Activated gamma-delta T cell (primary cell): ENCODE measurements around the gene NAA30.
A peak's percentile ranks its signal among the peaks of the same experiment; 100 is the strongest.
"Not testable (repeated sequence)": the region's sequence is repeated elsewhere in the genome, so short reads cannot be mapped to it uniquely, and the experiment has no call there.

ENCODE experiments used
- DNase-seq: peaks from one replicate; lab custom pipeline; 2025; lab: John Stamatoyannopoulos, UW
- total RNA-seq, 2 donors: gene quantifications; one replicate each; lab custom pipeline; 2026; lab: John Stamatoyannopoulos, UW

The NAA30 gene
- 50.3 to 58.9 reads per million in 2 donors for total RNA-seq

DNA sequence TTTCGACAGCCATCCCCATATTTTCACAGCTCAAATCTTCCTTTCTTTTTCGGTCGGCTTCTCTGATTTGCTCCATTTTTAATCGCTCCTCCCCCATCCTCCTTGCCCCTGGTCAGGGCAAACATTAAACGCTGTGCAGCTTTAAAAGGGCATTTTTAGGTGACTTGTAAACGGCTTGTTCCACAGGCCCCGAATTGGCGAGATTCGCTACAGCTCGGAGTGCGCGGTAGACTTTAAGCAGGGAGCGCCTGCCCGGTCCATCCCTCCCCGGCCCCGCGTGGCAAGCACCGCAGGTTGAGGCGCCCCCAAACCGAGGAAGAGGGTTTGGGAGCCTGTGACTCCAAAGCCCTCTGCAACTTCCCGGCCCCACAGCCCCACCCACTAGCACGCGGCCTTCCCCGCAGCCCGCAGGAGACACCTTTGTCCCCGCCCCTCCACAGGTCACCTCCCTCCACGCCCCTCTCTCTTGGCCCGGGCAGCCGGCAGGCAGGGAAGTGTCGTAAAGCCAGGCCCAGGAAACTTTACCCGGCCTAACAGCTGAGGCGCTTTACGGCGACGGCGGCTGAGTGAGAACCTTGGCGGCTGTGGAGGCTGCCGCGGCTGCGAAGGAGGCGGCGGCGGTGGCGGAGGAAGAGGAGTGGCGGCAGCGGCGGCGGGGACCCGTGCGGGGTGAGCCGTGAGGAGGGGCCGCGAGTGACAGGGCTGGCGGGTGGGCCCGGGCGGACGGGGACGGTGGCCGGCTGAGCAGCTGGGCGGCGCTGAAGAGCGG lies at the start of gene NAA30:
Gene NAA30 (plus strand): TSS at position 550 of the 769 bp plus-strand sequence. CDS start 372 bp downstream, outside the sequence.
- DNase-seq: peak; percentile 90

DNA sequence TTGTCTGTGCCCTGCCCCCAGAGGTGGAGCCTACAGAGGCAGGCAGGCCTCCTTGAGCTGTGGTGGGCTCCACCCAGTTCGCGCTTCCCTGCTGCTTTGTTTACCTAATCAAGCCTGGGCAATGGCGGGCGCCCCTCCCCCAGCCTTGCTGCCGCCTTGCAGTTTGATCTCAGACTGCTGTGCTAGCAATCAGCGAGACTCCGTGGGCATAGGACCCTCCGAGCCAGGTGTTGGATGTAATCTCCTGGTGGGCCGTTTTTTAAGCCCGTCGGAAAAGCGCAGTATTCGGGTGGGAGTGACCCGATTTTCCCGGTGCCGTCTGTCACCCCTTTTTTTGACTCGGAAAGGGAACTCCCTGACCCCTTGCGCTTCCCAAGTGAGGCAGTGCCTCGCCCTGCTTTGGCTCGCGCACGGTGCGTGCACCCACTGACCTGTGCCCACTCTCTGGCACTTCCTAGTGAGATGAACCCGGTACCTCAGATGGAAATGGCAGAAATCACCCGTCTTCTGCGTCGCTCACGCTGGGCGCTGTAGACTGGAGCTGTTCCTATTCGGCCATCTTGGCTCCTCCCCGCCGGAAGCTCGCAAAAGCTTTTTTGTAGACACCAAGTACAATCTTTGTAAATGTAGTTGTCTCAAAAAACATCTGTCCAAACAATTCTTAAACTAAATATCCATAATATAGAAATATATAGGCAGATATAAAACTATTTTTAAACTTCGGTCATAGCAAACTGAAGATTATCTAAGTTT lies 46.7 kb upstream of the NAA30 start:
- not testable (repeated sequence) for DNase-seq

DNA sequence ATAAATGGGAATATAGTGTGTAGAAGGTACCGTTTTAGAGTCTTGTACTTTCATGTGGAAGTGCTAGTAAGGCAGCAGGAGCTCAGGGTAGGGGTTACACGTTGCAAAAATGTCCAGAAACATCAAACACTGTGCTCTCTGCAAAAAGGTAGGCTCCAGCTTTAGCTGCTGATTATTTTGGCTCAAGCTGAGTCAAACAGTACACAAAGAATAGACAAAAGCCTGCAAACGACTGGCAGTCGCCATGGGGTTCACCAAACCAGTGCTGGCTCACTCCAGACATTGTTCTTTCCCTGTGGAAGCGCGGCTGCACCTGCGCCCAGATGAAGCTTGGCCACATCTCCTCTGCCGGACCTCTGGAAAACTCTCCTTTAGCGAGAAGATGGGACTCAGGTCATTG lies 45.3 kb upstream of the NAA30 start:
- DNase-seq: no peak

DNA sequence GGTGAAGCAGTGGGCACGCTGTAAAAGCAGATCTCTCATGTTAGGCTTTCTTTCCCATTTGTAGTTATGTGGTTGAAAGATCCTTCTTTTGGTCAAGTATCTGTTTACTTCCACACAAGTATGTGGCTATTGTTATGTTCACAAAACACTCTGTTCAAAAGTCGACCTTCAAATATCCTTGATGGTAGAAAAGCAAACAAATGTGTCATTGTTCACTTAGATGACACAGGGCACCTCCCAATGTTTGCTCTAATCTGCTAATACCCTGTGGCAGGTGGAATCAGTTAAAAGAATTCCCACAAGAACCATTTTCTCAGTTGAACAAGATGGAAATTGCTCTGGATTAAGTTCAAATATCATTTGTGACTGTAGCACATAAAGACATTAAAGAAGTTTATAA lies 43.6 kb upstream of the NAA30 start:
- no peak for DNase-seq

DNA sequence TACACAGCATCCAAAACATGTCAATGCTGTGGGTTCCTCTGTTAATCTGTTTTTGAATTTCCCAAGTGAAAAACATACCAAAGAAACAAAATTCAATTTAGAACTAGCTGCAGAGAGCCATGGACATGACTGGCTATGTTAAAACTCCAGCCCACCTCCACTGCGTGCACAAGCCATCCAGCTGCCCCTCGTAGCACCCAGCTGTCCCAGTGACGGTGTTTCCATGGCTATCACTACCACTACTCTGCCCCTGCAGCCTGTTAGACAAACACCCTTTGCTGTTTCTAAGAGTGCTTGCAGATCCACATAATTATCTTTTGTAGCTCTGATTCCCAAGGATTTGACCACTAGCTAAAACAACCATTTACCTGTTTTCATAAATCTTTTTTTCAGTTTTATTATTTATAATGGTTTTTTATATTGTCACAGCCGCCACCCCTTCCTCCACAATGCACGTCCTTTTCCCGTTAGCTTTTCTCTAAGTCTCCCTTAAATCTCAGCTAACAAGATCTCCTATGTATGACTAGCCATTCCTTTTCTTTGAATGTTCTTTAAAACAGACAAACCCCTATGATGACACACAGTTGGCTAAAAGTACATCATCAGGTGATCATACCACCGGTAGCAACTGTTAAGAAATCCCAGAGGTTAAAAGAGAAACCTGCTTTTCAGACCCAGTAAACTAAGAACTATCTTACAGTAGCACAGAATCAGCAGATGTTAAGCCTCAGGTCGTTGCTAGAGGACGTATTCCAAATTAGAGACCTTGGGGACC lies 37.8 kb upstream of the NAA30 start:
- DNase-seq: no peak

DNA sequence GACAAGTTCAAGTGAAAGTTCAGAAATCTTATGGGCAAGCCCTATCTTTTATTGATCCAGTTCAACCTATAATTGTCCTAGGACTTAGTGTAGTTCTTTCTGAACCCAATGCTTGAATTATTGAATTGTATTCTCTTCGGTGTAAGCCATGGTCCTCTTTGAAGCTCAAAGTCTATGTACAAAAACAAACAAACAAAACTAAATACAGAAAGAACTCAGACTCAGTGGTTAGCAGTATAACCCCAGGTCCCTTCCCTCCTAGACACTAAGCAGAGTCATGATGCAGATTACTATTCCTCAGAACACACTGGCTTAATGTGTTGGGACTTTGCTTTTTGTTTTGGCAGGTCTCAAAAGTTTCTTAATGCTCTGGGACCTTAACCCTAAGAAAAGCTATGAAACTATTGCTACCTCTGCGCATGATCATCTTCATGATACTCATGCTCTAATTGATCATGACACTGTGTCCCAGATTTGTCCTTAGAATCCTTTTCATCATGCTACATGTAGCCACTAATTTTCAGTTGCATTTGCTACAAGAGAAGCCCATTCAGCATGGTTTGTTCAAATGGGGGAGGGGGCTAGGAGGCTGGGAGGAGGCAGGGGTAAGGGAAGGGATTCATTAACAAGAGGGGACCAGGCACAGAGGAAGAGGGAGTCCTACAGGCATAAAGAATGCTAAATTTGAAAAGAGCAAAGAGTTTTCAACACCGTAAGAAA lies 35.1 kb upstream of the NAA30 start:
- no peak for DNase-seq

DNA sequence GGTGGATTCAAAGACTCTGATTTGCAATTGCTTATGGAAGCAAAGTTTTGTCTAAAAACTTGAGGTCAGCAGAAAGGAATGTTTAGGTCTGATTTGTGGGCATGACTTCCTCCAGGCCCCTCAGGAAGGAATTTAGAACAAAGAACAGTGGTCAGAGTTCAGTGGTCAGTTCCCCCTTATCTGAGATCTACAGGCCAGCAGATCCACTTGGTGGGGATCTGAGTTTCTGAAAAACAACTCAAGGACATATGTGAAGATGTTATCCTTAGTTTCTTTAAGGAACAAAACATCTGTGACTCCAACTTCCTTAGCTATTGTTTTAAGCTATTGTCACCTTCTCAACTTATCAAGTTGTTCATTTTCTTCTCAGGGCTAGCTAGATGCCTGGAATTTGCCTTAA lies 28.0 kb upstream of the NAA30 start:
- DNase-seq: no peak

DNA sequence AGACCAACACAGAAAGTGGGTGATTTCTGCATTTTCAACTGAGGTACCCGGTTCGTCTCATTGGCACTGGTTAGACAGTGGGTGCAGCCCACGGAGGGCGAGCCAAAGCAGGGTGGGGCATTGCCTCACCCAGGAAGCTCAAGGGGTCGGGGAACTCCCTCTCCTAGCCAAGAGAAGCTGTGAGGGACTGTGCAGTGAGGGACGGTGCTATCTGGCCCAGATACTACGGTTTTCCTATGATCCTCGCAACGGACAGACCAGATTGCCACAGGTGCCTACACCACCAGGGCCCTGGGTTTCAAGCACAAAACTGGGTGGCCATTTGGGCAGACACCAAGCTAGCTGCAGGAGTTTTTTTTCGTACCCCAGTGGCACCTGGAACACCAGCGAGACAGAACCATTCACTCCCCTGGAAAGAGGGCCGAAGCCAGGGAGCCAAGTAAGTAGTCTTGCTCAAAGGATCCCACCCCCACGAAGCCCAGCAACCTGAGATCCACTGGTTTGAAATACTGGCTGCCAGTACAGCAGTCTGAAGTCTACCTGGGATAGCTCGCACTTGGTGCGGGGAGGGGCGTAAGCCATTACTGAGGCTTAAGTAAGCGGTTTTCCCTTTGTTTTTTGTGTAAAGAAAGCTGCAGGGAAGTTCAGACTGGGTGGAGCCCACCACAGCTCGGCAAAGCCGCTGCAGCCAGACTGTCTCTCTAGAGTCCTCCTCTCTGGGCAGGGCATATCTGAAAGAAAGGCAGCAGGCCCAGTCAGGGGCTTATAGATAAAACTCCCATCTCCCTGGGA lies 25.5 kb upstream of the NAA30 start:
- DNase-seq: no peak

DNA sequence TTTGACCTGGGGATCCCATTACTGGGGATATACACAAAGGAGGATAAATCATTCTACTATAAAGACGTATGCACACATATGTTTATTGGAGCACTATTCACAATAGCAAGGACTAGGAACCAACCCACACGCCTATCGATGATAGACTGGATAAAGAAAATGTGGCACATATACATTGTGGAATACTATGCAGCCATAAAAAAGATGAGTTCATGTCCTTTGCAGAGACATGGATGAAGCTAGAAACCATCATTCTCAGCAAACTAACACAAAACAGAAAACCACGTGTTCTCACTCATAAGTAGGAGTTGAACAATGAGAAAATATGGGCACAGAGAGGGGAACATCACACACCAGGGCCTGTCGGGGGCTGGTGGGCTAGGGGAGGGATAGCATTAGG lies 20.2 kb upstream of the NAA30 start:
- DNase-seq: not testable (repeated sequence)

DNA sequence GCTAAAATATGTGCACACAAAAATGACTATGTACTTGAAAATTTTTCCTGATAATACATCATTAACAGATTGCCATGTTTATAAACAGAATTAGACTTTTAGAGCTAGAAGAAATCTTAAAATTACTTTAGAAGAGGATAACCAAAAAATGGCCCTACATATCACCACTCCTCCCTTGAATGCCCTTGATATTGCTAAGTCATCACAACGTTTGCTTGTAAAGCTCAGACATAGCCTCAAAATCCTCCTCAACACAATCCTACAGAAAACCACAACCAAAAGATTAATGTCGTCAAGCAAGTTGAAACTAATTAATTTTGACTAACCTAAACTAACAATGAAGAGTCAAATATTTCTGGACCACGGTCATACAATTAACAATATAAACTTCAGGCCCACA lies 19.4 kb upstream of the NAA30 start:
- DNase-seq: no peak

DNA sequence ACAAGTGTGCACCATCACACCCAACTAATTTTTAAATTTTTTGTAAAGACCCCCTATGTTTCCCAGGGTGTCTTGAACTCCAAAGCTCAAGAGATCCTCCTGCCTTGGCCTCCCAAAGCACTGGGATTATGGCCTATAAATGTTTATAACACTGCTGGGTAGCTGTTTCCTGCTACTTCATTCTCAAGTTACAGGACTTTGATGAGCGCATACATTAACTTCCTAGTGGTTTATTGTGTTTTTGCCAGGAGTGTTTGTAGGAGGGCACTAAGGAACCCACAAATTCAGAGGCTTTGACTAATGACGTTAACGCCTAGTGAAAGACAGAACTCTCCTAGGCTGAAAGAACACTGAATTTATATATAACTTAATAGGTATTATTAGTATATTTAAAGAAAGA lies 15.2 kb upstream of the NAA30 start:
- no peak for DNase-seq

DNA sequence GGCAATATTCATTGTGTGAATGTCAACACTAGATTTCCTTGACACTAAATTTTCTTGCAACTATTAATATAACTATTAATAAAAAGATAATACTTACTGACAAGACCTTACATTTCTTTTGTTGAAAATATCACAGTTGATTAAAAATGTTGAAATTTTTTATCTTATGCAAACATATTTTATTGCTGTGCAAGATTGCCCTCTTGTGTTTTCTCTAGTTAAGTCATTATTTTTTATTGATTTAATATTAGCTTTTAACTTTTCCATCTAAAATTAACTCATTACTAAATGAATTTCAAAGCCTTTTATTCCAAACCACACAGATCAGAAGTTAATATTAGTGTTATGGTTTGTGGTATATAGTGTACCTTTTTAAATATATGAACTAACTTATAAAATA lies 11.7 kb upstream of the NAA30 start:
- no peak for DNase-seq

DNA sequence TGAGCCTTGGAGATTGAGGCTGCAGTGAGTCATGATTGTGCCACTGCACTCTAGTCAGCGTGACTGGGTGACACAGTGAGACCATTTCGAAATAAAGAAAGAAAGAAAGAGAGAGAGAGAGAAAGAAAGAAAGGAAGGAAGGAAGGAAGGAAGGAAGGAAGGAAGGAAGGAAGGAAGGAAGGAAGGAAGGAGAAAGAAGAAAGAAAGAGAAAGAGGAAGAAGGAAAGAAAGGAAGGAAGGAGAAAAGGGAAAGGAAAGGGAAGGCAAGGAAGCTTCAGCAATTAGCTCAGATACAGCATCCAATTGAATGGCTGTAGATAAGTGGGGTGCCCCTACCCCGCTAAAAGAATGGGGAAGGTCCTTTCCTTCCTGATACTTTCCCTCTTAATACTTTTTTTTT lies 9.5 kb upstream of the NAA30 start:
- no peak for DNase-seq

DNA sequence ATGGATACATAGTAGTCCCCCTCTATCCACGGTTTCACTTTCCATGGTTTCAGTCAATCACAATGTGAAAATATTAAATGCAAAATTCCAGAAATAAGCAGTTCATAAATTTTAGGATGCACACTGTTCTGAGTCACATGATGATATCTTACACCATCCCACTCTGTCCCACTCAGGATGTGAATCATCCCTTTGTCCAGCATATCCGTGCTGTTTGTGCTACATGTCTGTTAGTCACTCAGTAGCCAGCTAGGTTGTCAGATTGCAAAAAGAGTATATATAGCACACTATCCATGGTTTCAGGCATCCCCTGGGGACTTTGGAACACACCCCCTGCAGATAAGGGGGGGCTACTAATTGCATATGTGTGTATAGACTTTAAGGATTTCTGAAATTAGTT lies 8.1 kb upstream of the NAA30 start:
- DNase-seq: no peak

DNA sequence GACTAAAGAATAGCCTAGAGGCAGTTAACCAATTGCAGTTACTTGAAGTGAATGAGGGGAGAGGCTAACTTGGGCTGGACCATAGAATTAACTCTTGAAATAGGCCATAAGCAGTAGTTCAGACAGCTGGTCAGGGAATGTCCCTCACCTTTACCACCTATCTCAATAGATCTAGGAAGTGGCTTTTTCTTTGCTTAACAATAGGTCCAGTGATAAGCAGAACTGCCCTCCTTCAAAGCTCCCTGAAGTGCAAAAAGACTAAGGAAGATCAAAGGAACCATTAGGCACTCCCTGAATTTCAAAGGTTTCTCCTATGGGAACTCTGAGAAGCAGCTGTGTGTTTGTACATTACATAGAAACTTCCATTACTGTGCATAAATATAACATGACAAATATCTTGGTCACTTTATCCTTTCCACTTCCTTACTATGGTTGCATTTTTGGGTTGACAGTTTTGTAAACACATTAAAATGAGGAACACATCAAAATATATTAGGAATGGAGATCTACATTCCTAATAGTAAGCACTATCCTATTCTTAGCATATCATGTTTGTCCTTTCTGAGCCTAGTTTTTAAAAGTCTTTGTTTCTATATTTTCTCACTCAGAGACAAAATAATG lies 7.2 kb upstream of the NAA30 start:
- no peak for DNase-seq

DNA sequence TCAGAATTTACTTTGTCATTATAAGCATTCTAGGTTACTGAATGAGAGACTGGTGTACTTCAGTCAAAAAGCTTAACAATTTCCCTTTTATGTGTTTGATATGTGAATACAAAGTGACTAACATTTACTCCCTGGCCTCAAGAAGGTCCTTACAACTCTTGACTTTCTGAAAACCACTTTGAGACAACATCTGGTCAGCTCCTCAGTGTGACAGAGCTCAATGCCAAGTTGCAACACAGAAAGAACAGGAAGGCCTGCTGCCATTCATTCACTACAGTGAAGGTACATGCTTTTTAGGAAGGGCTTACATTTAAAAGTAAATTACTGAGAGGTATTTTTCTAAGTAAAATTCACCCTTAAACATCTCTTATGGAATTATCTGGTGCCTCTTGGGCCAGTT lies 2.3 kb upstream of the NAA30 start:
- no peak for DNase-seq

DNA sequence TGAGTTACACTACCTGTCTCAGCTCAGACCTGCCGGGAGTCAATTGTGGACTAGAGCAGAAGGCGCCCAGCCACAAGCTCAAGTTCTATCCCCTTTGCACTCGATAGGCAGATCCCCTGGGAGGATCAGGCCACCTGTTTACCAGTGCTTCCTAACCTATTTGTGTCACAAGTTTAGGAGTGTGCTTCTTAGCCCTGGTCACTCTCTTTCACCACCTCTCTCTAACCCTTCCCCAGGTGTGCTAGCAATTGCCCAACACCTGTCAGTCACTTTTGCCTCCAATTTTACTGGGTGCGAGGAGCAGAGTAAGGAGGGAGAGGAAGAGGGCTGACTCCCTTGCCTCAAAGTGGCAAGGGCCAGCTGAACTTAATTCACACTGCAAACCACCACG lies 745 bp upstream of the NAA30 start:
- no peak for DNase-seq

DNA sequence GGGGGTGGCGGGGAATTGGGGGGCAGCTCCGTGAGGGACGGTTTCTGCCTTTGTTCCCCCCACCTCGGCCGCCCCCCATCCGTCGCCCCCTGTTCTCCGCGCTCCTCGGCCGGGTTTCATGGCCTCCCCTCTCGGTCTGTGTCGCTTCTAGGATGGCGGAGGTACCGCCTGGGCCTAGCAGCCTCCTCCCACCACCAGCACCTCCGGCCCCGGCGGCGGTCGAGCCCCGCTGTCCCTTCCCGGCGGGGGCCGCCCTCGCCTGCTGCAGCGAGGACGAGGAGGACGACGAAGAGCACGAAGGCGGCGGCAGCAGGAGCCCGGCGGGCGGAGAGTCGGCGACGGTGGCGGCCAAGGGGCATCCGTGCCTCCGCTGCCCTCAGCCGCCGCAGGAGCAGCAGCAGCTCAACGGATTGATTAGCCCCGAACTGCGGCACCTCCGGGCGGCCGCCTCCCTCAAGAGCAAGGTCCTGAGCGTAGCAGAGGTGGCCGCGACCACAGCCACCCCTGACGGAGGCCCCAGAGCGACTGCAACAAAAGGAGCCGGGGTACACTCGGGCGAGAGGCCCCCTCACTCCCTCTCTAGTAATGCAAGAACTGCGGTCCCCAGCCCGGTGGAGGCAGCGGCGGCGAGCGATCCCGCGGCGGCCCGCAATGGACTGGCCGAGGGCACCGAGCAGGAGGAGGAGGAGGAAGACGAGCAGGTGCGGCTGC lies 575 bp downstream of the NAA30 start:
- DNase-seq: peak; percentile 50

DNA sequence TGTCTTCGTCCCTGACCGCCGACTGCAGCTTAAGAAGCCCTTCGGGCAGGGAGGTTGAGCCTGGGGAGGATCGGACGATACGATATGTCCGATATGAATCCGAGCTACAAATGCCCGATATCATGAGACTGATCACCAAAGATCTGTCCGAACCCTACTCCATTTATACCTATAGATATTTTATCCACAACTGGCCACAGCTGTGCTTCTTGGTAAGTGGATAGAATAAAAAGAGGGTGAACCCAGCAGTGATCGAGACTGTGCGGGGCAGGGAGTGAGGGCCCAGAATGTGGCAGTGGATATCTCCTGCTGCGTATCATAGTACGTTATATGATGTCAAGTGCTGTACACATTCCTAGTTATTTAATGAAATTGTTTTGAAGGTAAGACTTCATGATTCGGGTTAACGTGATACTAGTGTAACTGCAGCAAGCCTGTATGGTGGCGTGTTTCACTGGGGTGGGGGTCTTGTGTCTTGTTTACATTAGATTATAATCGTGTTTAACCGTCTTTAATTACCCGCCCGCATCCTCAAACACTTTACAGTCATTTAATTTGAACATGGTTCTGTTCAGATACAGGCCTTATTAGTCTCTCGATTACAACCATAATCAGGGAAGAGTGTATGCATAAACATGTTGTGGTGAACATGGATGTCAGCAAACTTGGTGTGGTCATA lies 1.3 kb downstream of the NAA30 start:
- no peak for DNase-seq
